Measurements from ENCODE around the gene ATP8B3. TPM values are rescaled to one million over a fixed set of nuclear protein-coding genes. Genes with fewer than 3 reads are reported as not detected.
A peak's percentile ranks its signal among the peaks of the same experiment; 100 is the strongest.

The ATP8B3 gene
- total and polyA plus RNA-seq, 11 donors = 0.19 to 3.5 (median 0.72) TPM

- peaks cover 61 to 86% (median 83%) of the 10 kb centered on the region in 9 donors for H3K27me3 ChIP-seq
- no peaks in the 10 kb centered on the region for H3K9me3 ChIP-seq
- peaks cover 3 to 45% (median 16%) of the 10 kb centered on the region in 12 donors for H3K4me1 ChIP-seq
- no peak for TF ChIP-seq CTCF (IDR thresholded peaks at IDR 0.05)
- no peak for TF ChIP-seq POLR2A (IDR thresholded peaks at IDR 0.05)
- no peak for ATAC-seq
- peak overlapping the region in 1 of 12 donors; percentile 6 for H3K4me3 ChIP-seq
- intact Hi-C loops (cut with DNase I) = no loop called here
- 2 to 3% (median 3%) methylated on average over 10 to 14 of the region's 14 CpGs for WGBS, 4 donors
- no peak overlapping the region for H3K27ac ChIP-seq
- DNase-seq = no peak
- H3K36me3 ChIP-seq = no peaks in the 10 kb centered on the region
Observed at GRCh38 chr19:1750343-1751021, 61.6 kb downstream of the ATP8B3 start.

GRCh38 chr19:1749373-1750342, 62.4 kb downstream of the ATP8B3 start:
- WGBS, 4 donors = 2 to 3% (median 2%) methylated on average over 31 to 99 of the region's 99 CpGs
- ATAC-seq (no peak), DNase-seq (no peak)
- peak overlapping the region in 4 of 12 donors; percentile 5 to 23 (median 11) for H3K4me3 ChIP-seq
- no peaks in the 10 kb centered on the region for H3K36me3 ChIP-seq
- peaks cover 59 to 86% (median 83%) of the 10 kb centered on the region in 9 donors for H3K27me3 ChIP-seq
- no peaks in the 10 kb centered on the region for H3K9me3 ChIP-seq
- intact Hi-C loops (cut with DNase I) = no loop called here
- peaks cover 3 to 41% (median 15%) of the 10 kb centered on the region in 12 donors for H3K4me1 ChIP-seq
- H3K27ac ChIP-seq = no peak overlapping the region
- no peak for TF ChIP-seq POLR2A (IDR thresholded peaks at IDR 0.05)
- no peak for TF ChIP-seq CTCF (IDR thresholded peaks at IDR 0.05)

GRCh38 chr19:1748873-1749341, 63.2 kb downstream of the ATP8B3 start:
- Histone ChIP-seq H3K4me3 (peak overlapping the region in 2 of 12 donors; percentile 2 to 5), H3K27me3 (peaks cover 60 to 91% (median 84%) of the 10 kb centered on the region in 9 donors), H3K4me1 (peaks cover 3 to 38% (median 15%) of the 10 kb centered on the region in 12 donors), H3K9me3 (no peaks in the 10 kb centered on the region), H3K36me3 (no peaks in the 10 kb centered on the region), H3K27ac (no peak overlapping the region)
- ATAC-seq (no peak), DNase-seq (no peak)
- no peak for TF ChIP-seq POLR2A (IDR thresholded peaks at IDR 0.05)
- 1 to 3% (median 1%) methylated on average over 18 to 45 of the region's 45 CpGs for WGBS, 4 donors
- intact Hi-C loops (cut with DNase I) = no loop called here

- H3K36me3 ChIP-seq = no peaks in the 10 kb centered on the region
- no peak for ATAC-seq
- 1 to 2% (median 2%) methylated on average over 33 to 61 of the region's 61 CpGs for WGBS, 4 donors
- H3K9me3 ChIP-seq = no peaks in the 10 kb centered on the region
- H3K4me3 ChIP-seq = peak overlapping the region in 2 of 12 donors; percentile 2 to 17
- H3K27me3 ChIP-seq = peaks cover 60 to 95% (median 87%) of the 10 kb centered on the region in 9 donors
- no peak for TF ChIP-seq POLR2A (IDR thresholded peaks at IDR 0.05)
- no peak for TF ChIP-seq CTCF (IDR thresholded peaks at IDR 0.05)
- H3K4me1 ChIP-seq = peaks cover 3 to 36% (median 15%) of the 10 kb centered on the region in 12 donors
- no peak for DNase-seq
- no peak overlapping the region for H3K27ac ChIP-seq
- intact Hi-C loops (cut with DNase I) = no loop called here
Observed at GRCh38 chr19:1748115-1748872, 63.8 kb downstream of the ATP8B3 start.

Measured in heart left ventricle (tissue), 16 donors.